Glomerular endothelial cell (primary cell): ENCODE measurements around the gene BTD. TPM values are rescaled to one million over a fixed set of nuclear protein-coding genes. Genes with fewer than 3 reads are reported as not detected.

Experiments used
- DNase-seq: peaks from one replicate; pipeline ENCODE4 v3.0.0-alpha.2; 2011; ENCODE audit warnings: low read depth, low spot score; ENCODE audit errors: extremely low read depth
- total RNA-seq: library from RNA; depleted of rRNA; stranded (reverse); fragments of >200 nt; gene quantifications from 2 replicates; pipeline ENCODE4 v1.2.3, GENCODE V29; 2015

Gene BTD
- total RNA-seq: 24.8 and 37.6 TPM in 2 replicates

- peak; percentile 93 for DNase-seq
Measured at GRCh38 chr3:15601399-15602145, at the start of gene BTD, which contains the start of gene HACL1. Gene BTD (plus strand): TSS chr3:15601745. CDS start chr3:15635440, 33,695 bp downstream. Gene HACL1 (minus strand): TSS chr3:15601569. CDS start chr3:15601463, 106 bp downstream.

- no peak for DNase-seq
Measured at GRCh38 chr3:15551902-15552301, 49.6 kb upstream of the BTD start.

GRCh38 chr3:15553749-15554148 lies 47.8 kb upstream of the BTD start:
- DNase-seq: no peak

GRCh38 chr3:15556512-15556911 lies 45.0 kb upstream of the BTD start:
- no peak for DNase-seq

GRCh38 chr3:15557511-15557946 lies 44.0 kb upstream of the BTD start:
- DNase-seq: peak; percentile 57

GRCh38 chr3:15558581-15558980 lies 43.0 kb upstream of the BTD start:
- DNase-seq: no peak

- no peak for DNase-seq
Measured at GRCh38 chr3:15562560-15562959, 39.0 kb upstream of the BTD start.

- DNase-seq: no peak
Measured at GRCh38 chr3:15563190-15563589, 38.4 kb upstream of the BTD start.

GRCh38 chr3:15572138-15572537 lies 29.4 kb upstream of the BTD start:
- DNase-seq: no peak

GRCh38 chr3:15575446-15575845 lies 26.1 kb upstream of the BTD start:
- DNase-seq: no peak

- DNase-seq: no peak
Measured at GRCh38 chr3:15576475-15576874, 25.1 kb upstream of the BTD start.

- no peak for DNase-seq
Measured at GRCh38 chr3:15578289-15578867, 23.2 kb upstream of the BTD start.

- DNase-seq: no peak
Measured at GRCh38 chr3:15579051-15579450, 22.5 kb upstream of the BTD start.

GRCh38 chr3:15581471-15582394 lies 19.8 kb upstream of the BTD start:
- DNase-seq: no peak

- DNase-seq: no peak
Measured at GRCh38 chr3:15585111-15585845, 16.3 kb upstream of the BTD start.

- DNase-seq: no peak
Measured at GRCh38 chr3:15591242-15591641, 10.3 kb upstream of the BTD start.

GRCh38 chr3:15591928-15592327 lies 9.6 kb upstream of the BTD start:
- no peak for DNase-seq

GRCh38 chr3:15592968-15593367 lies 8.6 kb upstream of the BTD start:
- DNase-seq: no peak

GRCh38 chr3:15595955-15596354 lies 5.6 kb upstream of the BTD start:
- DNase-seq: no peak

- DNase-seq: no peak
Measured at GRCh38 chr3:15601046-15601398, 523 bp upstream of the BTD start.

GRCh38 chr3:15602146-15602536 lies 596 bp downstream of the BTD start:
- no peak for DNase-seq
